Liver (tissue), 9 donors: ENCODE results near the gene AQP9. TPM values are rescaled to one million over a fixed set of nuclear protein-coding genes. Genes with fewer than 3 reads are reported as not detected.
A peak's percentile ranks its signal among the peaks of the same experiment; 100 is the strongest.

ENCODE experiments used
- DNase-seq: peaks from one replicate; pipeline ENCODE4 v3.0.0-alpha.2; 2017; ENCODE audit warnings: low spot score
- H3K27ac ChIP-seq, 2 donors: one replicate each; pipeline ENCODE4 v1.7.0; 2013; ENCODE audit warnings: inconsistent platforms in 2 of 2, low read length in 2 of 2, control low read depth in 1 of 2, low read depth in 1 of 2, mild to moderate bottlenecking in 1 of 2
- H3K27me3 ChIP-seq, 4 donors: one replicate each; pipeline versions ENCODE4 v1.6.1 to v1.7.0; 2013; ENCODE audit warnings: low read length in 3 of 4, inconsistent platforms in 1 of 4, mild to moderate bottlenecking in 1 of 4, moderate library complexity in 1 of 4; ENCODE audit not compliant: control insufficient read depth in 4 of 4, insufficient read depth in 4 of 4
- H3K36me3 ChIP-seq, 4 donors: one replicate each; pipeline versions ENCODE4 v1.6.1 to v1.7.0; 2013; ENCODE audit warnings: low read length in 3 of 4, mild to moderate bottlenecking in 3 of 4, low read depth in 1 of 4, moderate library complexity in 1 of 4; ENCODE audit not compliant: control insufficient read depth in 4 of 4, insufficient read depth in 3 of 4
- H3K4me1 ChIP-seq, 4 donors: one replicate each; pipeline versions ENCODE4 v1.6.1 to v1.7.0; 2013; ENCODE audit warnings: low read length in 3 of 4, mild to moderate bottlenecking in 3 of 4, moderate library complexity in 1 of 4; ENCODE audit not compliant: control insufficient read depth in 4 of 4, insufficient read depth in 4 of 4
- H3K4me3 ChIP-seq, 3 donors: one replicate each; pipeline versions ENCODE4 v1.6.1 to v1.7.0; 2013; ENCODE audit warnings: low read length in 3 of 3, control low read depth in 1 of 3, low read depth in 1 of 3, mild to moderate bottlenecking in 1 of 3
- H3K9ac ChIP-seq, 2 donors: one replicate each; pipeline ENCODE4 v1.7.0; 2013; ENCODE audit warnings: low read length in 2 of 2, mild to moderate bottlenecking in 2 of 2, moderate library complexity in 2 of 2, control low read depth in 1 of 2, low read depth in 1 of 2
- H3K9me3 ChIP-seq, 4 donors: one replicate each; pipeline versions ENCODE4 v1.6.1 to v1.7.0; 2013; ENCODE audit warnings: low read length in 3 of 4; ENCODE audit not compliant: control insufficient read depth in 4 of 4
- ATF3 ChIP-seq: IDR thresholded peaks from 2 replicates; pipeline ENCODE4 v1.6.1; 2016; ENCODE audit warnings: antibody characterized with exemption
- CTCF ChIP-seq: fragments of 150-350 bp; IDR thresholded peaks from 2 replicates; pipeline ENCODE4 v1.5.1; 2017; ENCODE audit warnings: improper control_type of control experiment, low read depth, low read length; ENCODE audit not compliant: missing input control
- EGR1 ChIP-seq, 2 donors: IDR thresholded peaks; 2 replicates each; pipeline ENCODE4 v1.6.1; 2016 to 2018; ENCODE audit warnings: antibody characterized with exemption in 2 of 2, low read depth in 2 of 2
- FOXA1 ChIP-seq: IDR thresholded peaks from 2 replicates; pipeline ENCODE4 v1.6.1; 2016; ENCODE audit warnings: antibody characterized with exemption
- FOXA2 ChIP-seq: IDR thresholded peaks from 2 replicates; pipeline ENCODE4 v1.6.1; 2016; ENCODE audit warnings: antibody characterized with exemption
- GABPA ChIP-seq, 2 donors: IDR thresholded peaks in 1 of 2; conservative IDR thresholded peaks in 1 of 2; 2 replicates each; pipeline ENCODE4 v1.6.1; 2016; ENCODE audit warnings: antibody characterized with exemption in 2 of 2, mild to moderate bottlenecking in 1 of 2, moderate library complexity in 1 of 2
- HNF4A ChIP-seq, 2 donors: conservative IDR thresholded peaks; 2 replicates each; pipeline ENCODE4 v1.6.1; 2016; ENCODE audit warnings: antibody characterized with exemption in 2 of 2, mild to moderate bottlenecking in 2 of 2
- HNF4G ChIP-seq: IDR thresholded peaks from 2 replicates; pipeline ENCODE4 v1.6.1; 2016; ENCODE audit warnings: antibody characterized with exemption
- JUND ChIP-seq, 2 donors: IDR thresholded peaks; 2 replicates each; pipeline ENCODE4 v1.6.1; 2016; ENCODE audit warnings: antibody characterized with exemption in 2 of 2
- MAX ChIP-seq: IDR thresholded peaks from 2 replicates; pipeline ENCODE4 v1.6.1; 2016; ENCODE audit warnings: antibody characterized with exemption
- NR2F2 ChIP-seq: IDR thresholded peaks from 2 replicates; pipeline ENCODE4 v1.6.1; 2016; ENCODE audit warnings: antibody characterized with exemption
- RAD21 ChIP-seq, 2 donors: IDR thresholded peaks; 2 replicates each; pipeline ENCODE4 v1.6.1; 2016; ENCODE audit warnings: antibody characterized with exemption in 2 of 2, mild to moderate bottlenecking in 2 of 2
- REST ChIP-seq: IDR thresholded peaks from 2 replicates; pipeline ENCODE4 v1.6.1; 2016; ENCODE audit warnings: antibody characterized with exemption, mild to moderate bottlenecking
- RXRA ChIP-seq, 2 donors: IDR thresholded peaks; 2 replicates each; pipeline ENCODE4 v1.6.1; 2017 to 2018; ENCODE audit warnings: antibody characterized with exemption in 2 of 2, mild to moderate bottlenecking in 1 of 2
- SP1 ChIP-seq: IDR thresholded peaks from 2 replicates; pipeline ENCODE4 v1.6.1; 2018; ENCODE audit warnings: antibody characterized with exemption, mild to moderate bottlenecking
- TAF1 ChIP-seq: conservative IDR thresholded peaks from 2 replicates; pipeline ENCODE4 v1.6.1; 2016; ENCODE audit warnings: antibody characterized with exemption, mild to moderate bottlenecking
- YY1 ChIP-seq: IDR thresholded peaks from 2 replicates; pipeline ENCODE4 v1.6.1; 2016; ENCODE audit warnings: antibody characterized with exemption, mild to moderate bottlenecking
- ZBTB33 ChIP-seq: IDR thresholded peaks from 2 replicates; pipeline ENCODE4 v1.6.1; 2016; ENCODE audit warnings: antibody characterized with exemption
- WGBS: extraction: QIAGEN DNeasy Blood & Tissue Kit; methylation state at CpG from one replicate; pipeline ENCODE4 v1.1.7; 2013; 5-methylcytosine and 5-hydroxymethylcytosine counted together
- polyA plus RNA-seq, 2 donors: library from polyadenylated mRNA; stranded (reverse) in 1 of 2; unstranded in 1 of 2; fragments of 200-250 nt in 1 of 2; fragments of >200 nt in 1 of 2; fragmentation: Nextera tagmentation in 1 of 2; extraction: Ambion mirVana in 1 of 2; gene quantifications; one replicate each; pipeline versions ENCODE4 v1.2.1 to v1.2.3, GENCODE V29; 2013 to 2015
- total RNA-seq, 2 donors: library from RNA; depleted of rRNA; stranded (reverse); fragments of >200 nt; gene quantifications; one replicate each; pipeline ENCODE4 v1.2.3, GENCODE V29; 2014
- donor health status: healthy.
- donor health status: healthy.
- donor health status: healthy.
- donor health status: healthy.
- donor health status: healthy.

AQP9 gene
- total and polyA plus RNA-seq, 4 donors, result 1.4 to 111 (median 86.6) TPM

- DNase-seq, result no peak
These were observed 20.6 kb upstream of the AQP9 start for GRCh38 chr15:58117619-58118018.

More at GRCh38 chr15:58117619-58118018, 20.6 kb upstream of the AQP9 start:
- H3K4me1 ChIP-seq, result peaks cover 0 to 49% (median 31%) of the 10 kb centered on the region in 4 donors
- TF ChIP-seq CTCF (no peak), RXRA (IDR thresholded peaks at IDR 0.05) (peak; percentile 99), SP1 (peak; percentile 92), JUND (IDR thresholded peaks at IDR 0.05) (peak; percentile 84 to 85), TAF1 (no peak), HNF4A (conservative IDR thresholded peaks at IDR 0.05) (peak; percentile 96), NR2F2 (peak; percentile 63), FOXA2 (peak; percentile 82), ZBTB33 (peak; percentile 80), ATF3 (peak; percentile 91), YY1 (peak; percentile 82), FOXA1 (peak; percentile 72), RAD21 (IDR thresholded peaks at IDR 0.05) (peak; percentile 54 to 57), MAX (peak; percentile 79), REST (peak; percentile 52), GABPA (IDR thresholded peaks at IDR 0.05 in 1 of 2, conservative IDR thresholded peaks at IDR 0.05 in 1 of 2) (no peak), HNF4G (peak; percentile 91), EGR1 (IDR thresholded peaks at IDR 0.05; ENCODE audit: low read depth in 2 of 2) (peak in 1 of 2 donors; percentile 59)
- H3K9me3 ChIP-seq, result no peaks in the 10 kb centered on the region
- WGBS, result 35% methylated on average over 1 of the region's 1 CpG
- H3K27ac ChIP-seq, result peak overlapping the region; percentile 59 to 61
- H3K4me3 ChIP-seq, result no peak overlapping the region
- no peaks in the 10 kb centered on the region for H3K36me3 ChIP-seq
- no peak overlapping the region for H3K9ac ChIP-seq
- H3K27me3 ChIP-seq, result no peaks in the 10 kb centered on the region
